ENCODE measurements around the gene DDAH1.

Gene DDAH1

GRCh38 chr1:85303440-85304162 is 161.4 kb downstream of the DDAH1 start:
- DNase-seq (ENCODE audit: low read depth in 2 of 2) = no peak

DNA sequence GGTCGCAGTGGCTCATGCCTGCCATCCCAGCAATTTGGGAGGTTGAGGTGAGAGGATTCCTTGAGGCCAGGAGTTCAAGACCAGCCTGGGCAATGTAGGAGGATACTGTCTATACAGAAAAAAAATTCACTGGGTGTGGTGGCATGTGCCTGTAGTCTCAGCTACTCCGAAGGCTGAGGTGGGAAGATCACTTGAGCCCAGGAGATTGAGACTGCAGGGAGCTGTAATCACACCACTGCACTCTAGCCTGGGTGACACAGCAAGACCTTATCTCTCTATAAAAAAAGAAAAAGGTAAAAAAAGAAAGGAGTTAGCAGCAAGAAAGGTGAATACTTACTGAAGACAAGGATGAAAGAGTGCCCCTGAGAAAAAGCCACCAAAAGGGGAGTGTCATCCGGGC is 164.8 kb downstream of the DDAH1 start:
- DNase-seq (ENCODE audit: low read depth in 2 of 2) = no peak

DNA sequence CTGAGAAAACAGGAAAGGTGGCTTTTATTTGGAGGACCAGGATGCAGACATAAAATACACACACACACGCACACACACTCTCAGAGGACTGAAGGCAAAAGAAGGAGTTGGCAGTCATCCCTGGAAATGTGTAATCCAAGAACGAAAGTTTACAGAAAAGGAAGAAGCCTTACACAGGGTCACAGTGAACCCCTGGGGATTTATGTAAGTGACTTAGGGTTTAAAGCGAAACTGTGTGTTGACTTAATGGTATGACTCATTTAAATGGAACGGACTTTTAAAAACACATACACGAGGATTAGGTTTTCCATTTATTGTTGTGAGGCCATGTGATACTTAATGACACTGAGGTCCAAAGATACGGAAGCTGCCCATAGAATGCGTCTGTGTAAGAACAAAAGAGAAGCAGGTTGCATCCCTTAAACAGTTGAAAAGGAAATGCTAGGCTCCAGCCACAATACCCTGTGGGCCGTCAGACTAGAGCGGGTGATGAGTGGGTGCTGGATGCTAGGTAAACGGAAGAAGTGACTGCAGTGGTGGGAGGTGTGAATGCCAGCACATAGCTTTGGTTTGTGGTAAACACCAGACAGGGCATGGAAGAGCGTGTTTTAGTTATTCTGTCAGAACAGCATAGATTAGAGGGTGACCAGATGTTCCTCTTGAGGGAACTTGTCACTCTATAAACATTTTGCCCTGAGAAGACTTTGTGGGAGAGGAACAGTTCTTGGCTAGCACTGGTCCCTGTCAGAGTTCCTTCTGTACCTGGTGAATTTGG is 166.9 kb downstream of the DDAH1 start:
- DNase-seq (ENCODE audit: low read depth in 2 of 2) = peak; percentile 32 to 57

DNA sequence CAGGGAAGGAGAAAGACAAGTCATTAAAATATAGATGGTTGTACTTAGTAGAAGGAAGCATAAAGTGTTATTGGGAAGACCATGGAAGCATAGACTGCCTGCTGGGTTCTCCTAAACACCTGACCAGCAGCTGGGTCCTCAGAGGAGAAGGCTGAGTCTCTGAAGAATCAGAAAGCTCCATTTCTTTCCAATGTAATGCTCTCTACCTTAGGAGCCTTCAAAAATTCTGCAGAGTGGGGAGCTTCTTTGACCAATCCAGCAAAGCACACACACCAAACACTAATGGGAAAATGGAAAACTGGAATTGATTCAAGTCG is 167.5 kb downstream of the DDAH1 start:
- DNase-seq (ENCODE audit: low read depth in 2 of 2) = no peak

GRCh38 chr1:85296980-85297379 is 168.0 kb downstream of the DDAH1 start:
- DNase-seq (ENCODE audit: low read depth in 2 of 2) = no peak

DNA sequence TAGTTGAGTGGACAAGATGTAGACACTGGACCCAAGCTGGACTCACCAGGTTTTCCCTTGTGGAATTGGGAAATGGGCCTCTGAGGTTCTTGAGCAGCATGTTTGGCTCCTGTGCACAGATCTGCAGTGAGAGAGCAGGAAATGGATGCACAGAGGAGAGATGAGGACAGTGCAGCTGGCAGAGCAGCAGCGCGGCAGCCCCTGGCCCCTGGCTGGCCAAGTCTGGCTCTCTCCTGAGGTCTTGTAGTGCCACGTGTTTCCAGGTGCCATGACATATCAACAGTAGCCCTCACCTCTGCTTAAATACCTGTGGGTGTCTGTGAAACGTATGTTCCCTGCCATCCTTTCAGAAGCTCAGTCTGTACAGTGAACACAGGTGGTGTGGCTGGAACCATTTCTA is 169.3 kb downstream of the DDAH1 start:
- DNase-seq (ENCODE audit: low read depth in 2 of 2) = no peak

- no peak for DNase-seq (ENCODE audit: low read depth in 2 of 2)
Observed at GRCh38 chr1:85295006-85295431, 169.9 kb downstream of the DDAH1 start.

- no peak for DNase-seq (ENCODE audit: low read depth in 2 of 2)
Observed at GRCh38 chr1:85290826-85291225, 174.1 kb downstream of the DDAH1 start.

GRCh38 chr1:85289848-85290335 is 175.1 kb downstream of the DDAH1 start:
- no peak for DNase-seq (ENCODE audit: low read depth in 2 of 2)

DNA sequence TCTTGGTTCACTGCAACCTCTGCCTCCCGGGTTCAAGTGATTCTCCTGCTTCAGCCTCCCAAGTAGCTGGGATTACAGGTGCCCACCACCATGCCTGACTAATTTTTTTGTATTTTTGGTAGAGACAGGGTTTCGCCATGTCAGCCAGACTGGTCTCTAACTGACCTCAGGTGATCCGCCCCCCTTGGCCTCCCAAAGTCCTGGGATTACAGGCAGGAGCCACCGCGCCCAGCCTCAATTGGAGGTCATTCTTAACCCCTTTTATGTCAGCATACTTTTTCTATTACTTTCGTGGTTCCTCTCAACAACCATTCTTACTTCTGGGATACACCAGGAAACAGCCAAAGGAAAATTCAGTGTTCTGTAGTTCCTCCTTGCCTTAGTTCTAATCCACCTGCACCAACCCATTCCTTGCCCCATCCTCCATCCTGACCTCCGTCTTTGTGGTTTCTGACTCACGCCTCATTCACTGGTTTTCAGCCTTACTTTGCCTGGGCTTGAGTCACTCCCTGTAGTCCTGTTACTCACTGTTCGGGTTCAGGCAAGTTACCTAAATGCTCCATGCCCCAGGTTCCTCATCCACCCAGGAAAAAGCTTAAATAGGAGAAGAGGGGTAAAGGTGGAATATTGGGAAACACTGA is 175.6 kb downstream of the DDAH1 start:
- DNase-seq (ENCODE audit: low read depth in 2 of 2) = no peak

DNA sequence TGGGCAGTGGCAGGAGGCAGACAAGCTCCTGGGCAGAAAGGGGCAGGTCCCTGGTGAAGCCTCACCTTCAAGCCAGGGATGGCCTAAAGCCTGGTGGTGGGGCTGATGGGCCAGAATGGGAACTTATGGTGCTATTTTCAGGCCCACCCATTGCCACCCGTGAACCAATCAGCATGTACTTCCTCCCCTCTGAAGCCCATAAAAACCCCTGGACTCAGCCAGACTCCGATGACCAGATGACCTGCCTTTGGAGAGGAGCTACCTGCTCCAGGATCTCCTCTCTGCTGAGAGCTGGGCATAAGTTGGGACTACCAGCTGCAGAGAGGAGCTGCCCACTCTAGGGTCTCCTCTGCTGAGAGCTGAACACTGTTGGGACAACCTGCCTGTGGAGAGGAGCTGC is 180.8 kb downstream of the DDAH1 start:
- DNase-seq (ENCODE audit: low read depth in 2 of 2) = no peak

GRCh38 chr1:85283475-85284199 is 181.3 kb downstream of the DDAH1 start:
- DNase-seq (ENCODE audit: low read depth in 2 of 2) = no peak

DNA sequence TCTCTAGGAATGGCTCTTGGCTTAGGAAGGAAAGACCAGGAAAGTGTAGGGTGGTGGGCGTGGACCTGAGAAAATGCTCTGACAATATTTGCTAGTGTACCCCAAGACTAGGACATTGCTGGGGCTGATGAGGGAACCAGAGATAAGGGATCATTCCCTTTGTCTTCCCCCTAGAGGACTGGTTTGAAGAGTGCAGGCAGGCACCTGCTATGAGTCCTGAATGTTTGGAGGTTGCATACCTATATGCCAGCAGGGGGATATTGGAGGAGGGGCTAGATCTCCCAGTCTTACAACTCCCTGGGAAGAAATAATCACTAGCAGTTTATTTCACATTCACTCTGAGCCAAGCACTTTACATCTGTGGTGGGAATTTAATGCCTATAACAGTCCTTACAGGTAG is 182.5 kb downstream of the DDAH1 start:
- DNase-seq (ENCODE audit: low read depth in 2 of 2) = no peak

- DNase-seq (ENCODE audit: low read depth in 2 of 2) = no peak
Observed at GRCh38 chr1:85280636-85281035, 184.3 kb downstream of the DDAH1 start.

DNA sequence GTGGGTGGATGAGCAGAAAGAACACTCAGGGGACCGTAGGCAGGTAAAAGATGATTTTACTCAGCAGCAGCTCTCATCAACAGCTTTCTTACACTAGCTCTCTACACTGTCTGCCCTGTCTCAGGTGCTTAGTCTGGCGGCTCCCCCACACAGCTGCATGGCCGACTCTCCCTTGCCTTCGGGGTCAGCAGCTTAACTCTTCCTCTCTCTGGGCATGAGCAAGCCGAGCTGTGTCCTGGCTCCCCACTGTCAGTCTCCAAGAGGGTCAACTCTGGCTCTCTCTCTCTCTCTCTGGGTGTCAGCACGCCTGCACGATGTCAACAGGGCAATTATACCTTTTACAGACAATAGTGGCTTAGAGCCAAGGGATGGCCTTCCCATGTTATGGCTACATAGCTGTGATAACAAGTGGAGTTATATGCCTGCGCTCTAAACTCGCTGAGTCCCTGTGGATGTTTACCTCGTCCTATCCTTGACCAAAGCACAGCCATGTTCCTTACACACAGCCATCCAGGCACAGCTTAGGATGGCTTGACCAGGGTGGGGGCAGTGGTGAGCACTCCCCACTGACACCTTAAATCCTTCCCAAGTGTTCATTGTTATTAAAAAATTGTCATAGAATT is 185.4 kb downstream of the DDAH1 start:
- no peak for DNase-seq (ENCODE audit: low read depth in 2 of 2)

- peak; percentile 17 to 39 for DNase-seq (ENCODE audit: low read depth in 2 of 2)
Observed at GRCh38 chr1:85278853-85279314, 186.1 kb downstream of the DDAH1 start.

GRCh38 chr1:85277802-85278201 is 187.2 kb downstream of the DDAH1 start:
- DNase-seq (ENCODE audit: low read depth in 2 of 2) = no peak

GRCh38 chr1:85276978-85277639 is 187.8 kb downstream of the DDAH1 start:
- DNase-seq (ENCODE audit: low read depth in 2 of 2) = no peak

DNA sequence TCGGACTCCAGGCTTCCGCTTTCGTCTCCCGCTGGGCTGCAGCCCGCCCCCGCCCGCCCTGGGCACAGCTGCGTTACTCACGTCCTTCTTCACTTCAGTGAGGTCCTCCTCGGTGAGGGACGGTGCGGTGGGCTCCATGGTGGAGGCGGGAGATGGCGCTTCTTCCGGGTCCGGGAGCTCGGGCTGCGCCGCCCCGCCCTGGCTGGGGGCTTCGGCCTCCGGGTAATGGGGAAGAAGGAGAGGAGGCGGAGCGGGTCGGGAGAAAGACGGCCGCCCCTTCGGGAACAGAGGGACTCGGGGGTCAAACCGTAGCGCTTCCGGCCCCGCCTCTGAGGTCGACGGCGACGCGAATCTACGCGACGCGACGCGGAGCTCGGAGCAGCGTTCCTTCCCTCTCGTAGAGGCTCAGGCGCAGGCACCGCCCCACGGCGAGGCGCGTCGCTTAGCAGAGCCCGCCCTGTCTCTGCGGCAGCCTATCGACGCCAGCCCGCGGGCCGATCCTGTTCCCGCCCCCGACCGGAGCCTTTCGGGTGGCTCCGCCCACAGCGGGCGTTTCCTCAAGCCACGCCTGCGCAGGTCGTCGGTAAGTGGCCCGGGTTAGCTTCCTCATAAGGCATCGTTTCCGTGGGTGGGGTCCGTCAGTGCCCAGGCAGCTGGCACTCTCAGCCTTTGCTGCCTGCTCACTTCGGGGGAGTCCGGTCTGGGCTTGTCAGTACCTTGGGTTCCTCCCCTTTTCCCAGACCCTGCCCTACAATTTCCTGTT is 188.6 kb downstream of the DDAH1 start, which contains the start of gene BCL10:
TSS of gene BCL10 (minus strand) at position 418 of the 763 bp plus-strand sequence. CDS start at position 138, 280 bp downstream.
- DNase-seq (ENCODE audit: low read depth in 2 of 2) = peak; percentile 92 to 94

DNA sequence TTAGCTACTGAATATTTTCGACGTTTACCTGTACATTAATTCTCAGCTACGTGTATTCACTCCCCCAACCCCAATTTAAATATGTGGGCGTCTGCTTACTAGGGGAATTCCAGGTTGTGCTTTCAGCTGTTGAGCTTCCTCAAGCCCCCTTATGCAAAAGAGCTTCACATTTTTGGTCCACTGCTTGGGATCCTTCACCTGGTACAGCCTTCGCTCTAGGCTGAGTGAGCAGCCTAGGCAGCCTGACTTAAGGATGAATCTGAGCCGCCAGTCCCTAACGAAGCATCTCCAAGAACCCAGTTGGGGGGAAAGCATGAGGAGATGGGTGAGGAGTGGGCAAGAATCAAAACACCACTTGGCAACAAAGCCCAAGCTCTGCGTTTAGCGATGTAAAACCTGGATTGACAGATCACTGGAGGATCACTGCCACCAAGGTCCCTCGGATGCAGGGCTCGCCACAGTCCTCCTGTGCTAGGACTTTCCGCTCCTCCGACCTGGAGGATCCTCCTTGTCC is 189.2 kb downstream of the DDAH1 start:
- no peak for DNase-seq (ENCODE audit: low read depth in 2 of 2)
